Measurements from ENCODE around the gene TBXAS1.

TBXAS1 gene

GRCh38 chr7:140005754-140006503 is 176.9 kb downstream of the TBXAS1 start:
- no peak for DNase-seq

- DNase-seq: no peak
Observed at GRCh38 chr7:140006600-140006999, 177.5 kb downstream of the TBXAS1 start.

GRCh38 chr7:140007051-140007690 is 178.1 kb downstream of the TBXAS1 start:
- DNase-seq: no peak

DNA sequence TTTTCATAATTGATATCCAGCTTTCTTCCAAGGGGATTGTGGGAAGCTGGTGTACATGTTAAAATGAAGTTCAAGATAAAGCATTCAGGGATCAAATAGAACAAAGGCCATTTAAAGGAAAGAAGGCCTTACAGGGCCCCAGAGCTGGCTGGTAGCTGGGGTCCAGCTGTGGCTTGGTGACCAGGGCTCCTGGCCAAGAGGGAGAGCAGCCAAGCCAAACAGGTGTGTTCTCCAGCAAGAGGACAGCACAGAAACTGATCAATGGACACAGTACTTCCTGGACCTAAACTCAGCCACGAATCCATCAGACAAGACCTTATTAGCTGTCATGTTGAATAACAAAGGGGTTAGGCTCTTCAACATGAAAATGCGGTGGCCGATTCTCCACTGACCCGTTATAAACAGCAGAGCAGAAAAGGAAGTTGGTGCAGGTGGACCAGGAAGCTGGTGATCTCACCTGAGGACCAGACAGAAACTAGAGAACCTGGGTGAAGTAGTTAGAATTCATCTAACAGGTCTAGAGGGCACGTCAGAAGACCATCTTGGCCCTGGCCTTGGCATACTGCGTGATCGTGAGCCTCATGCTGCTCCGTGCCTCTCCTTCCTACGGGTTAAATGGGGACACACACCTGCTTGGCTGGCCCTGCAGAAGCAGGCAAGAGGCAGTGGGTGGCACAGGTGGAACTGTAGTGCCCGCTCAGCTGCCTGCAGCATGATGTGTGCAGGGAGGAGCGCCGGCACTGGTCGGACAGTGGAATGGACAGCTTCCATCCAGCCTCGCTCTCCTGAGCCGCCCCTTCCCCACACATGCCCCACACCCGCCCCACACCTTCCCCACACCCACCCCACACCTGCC is 179.9 kb downstream of the TBXAS1 start:
- DNase-seq: no peak

DNA sequence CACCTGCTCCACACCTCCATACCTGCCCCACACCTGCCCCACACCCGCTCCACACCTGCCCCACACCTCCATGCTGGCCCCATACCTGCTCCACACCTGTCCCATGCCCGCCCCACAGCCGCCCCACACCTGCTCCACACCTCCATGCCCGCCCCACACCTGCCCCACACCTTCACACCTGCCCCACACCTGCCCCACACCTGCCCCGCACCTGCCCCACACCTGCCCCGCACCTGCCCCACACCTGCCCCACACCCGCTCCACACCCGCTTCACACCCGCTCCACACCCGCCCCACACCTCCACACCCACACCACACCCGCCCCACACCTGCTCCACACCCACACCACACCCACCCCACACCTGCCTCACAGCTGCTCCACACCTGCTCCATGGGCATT is 180.7 kb downstream of the TBXAS1 start:
- DNase-seq: no peak

- DNase-seq: no peak
Observed at GRCh38 chr7:140010194-140010895, 181.3 kb downstream of the TBXAS1 start.

GRCh38 chr7:140013676-140014075 is 184.6 kb downstream of the TBXAS1 start:
- DNase-seq: no peak

GRCh38 chr7:140014123-140014522 is 185.1 kb downstream of the TBXAS1 start:
- DNase-seq: no peak

- no peak for DNase-seq
Observed at GRCh38 chr7:140015471-140015970, 186.5 kb downstream of the TBXAS1 start.

DNA sequence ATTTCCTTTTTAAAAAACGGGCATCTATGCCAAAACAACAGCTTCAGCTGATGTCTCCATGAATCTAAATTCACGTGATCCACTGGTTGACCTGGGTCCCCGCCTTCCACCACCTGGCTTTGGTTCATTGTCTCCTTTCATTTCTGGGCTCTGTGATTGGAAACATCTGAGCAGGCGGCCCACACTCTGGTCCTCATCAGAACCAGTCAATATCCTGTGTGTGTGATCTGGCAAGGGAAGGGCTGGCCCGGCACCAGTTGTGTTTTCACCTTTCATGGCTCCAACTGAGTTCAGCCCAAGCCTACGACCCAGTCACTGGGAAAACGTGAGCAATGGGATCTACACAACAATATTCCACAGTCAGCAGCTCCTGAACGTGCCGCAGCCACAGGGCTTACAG is 187.5 kb downstream of the TBXAS1 start:
- no peak for DNase-seq

DNA sequence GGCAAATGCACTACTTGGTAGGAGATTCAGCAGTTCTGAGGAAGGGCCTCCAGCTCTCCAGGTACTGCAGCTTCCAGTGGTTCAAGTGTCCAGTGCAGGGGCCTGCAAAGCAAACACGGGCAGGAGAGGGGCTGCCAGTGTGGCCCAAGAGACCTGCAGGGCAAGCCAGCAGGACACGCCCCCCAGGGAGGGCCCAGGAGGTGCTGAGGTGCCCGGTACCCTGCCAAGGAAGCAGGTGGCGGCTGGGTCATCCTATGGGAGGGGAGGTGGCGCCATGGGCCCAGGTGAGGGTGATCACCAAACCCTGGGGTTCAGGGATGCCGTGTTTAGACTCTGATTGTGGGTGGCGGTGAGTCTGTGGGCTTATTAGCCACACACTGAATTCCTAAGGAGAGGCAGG is 188.0 kb downstream of the TBXAS1 start:
- no peak for DNase-seq

DNA sequence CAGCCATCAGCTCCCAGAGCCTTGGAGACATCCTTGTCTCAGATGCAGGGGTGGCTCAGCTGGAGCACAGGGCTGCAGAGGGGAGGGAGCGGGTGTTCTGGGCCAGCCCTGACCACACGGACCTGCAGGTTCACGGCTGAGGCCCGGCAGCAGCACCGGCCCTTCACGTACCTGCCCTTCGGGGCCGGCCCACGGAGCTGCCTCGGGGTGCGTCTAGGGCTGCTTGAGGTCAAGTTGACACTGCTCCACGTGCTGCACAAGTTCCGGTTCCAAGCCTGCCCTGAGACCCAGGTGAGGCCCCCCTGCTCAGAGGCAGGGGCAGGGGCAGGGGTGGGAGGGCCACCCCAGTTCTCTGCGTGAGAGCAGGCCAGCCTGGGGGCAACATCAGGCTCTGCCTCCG is 188.5 kb downstream of the TBXAS1 start:
- DNase-seq: no peak

DNA sequence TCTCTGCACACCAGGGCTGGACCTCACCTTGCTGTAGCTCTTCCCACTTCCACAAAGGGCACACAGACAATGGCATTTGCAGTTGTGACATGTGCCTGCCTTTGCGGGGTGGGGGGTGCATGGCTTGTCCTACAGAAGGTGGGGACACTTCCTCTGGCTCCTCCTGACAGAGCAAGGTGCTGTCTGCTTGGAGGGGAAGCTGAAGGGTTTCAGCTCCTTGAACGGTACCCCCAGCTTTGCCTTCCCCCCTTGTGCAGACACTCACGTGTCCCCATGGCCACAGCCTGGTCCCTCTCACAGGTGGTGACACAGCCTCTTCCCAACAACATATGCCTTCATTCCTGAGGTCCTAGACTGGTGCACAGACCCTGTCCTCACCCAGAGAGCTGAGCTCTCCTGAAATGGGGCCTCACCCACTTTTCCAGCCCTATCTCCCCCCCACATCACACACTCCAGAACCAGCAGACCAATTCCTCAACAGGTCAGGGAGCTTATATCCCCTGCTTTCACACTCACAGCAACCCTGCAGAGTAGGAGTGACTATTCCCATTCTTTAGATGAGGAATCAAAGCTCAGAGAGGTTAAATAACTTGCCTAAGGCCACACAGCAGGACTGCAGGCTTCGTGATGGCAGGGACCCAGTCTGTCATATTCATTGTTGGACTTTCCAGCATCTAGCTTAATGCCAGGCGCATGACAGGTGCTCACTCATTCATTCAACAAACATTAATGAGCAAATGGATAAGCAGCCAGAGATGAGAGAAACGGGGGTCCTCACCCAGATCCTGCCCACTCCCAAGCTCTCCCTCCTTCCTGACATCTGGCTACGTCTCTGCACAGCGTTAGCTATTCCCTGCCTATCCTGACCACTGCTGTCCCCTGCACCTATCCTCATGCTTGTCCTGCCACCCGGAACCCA is 189.3 kb downstream of the TBXAS1 start:
- DNase-seq: no peak

DNA sequence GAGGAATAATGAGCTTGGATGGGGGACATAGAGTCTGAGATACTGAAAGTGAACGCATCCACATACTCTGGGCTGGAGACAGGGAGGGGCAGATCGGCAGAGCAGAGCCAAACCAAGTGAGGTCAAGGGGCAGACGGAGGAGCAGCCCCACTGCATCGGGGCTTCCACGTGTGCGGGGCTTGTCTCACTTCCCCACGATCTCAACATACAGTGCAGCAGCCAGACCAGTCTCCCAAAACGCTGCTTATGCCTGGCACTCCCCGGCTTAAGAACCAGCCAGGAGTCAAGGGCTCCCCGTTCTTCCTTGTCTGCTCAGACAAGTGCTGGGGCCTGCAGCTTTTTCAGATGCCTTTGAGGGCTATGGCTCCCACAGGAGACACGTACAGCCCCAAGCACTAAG is 190.1 kb downstream of the TBXAS1 start:
- no peak for DNase-seq

- DNase-seq: no peak
Observed at GRCh38 chr7:140019606-140020005, 190.5 kb downstream of the TBXAS1 start.

DNA sequence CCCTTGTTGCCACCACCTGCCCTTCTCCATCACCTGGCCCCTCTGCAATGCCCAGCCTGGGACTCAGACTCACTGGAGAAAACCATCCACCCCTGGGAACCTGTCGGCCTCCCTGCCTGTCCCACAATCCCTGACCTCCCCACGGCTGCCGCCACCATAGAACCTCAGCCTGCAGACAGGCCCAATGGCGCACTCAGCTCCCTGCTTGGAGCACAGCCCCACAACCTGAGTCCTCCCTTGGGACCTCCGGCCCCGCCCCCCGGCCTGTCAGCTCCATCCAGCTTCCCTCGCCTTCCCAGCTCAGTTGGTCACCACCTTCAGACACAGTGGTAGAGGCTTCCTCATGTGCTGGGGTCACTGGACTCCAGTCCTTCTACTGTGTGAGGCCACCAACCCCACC is 192.5 kb downstream of the TBXAS1 start:
- no peak for DNase-seq

DNA sequence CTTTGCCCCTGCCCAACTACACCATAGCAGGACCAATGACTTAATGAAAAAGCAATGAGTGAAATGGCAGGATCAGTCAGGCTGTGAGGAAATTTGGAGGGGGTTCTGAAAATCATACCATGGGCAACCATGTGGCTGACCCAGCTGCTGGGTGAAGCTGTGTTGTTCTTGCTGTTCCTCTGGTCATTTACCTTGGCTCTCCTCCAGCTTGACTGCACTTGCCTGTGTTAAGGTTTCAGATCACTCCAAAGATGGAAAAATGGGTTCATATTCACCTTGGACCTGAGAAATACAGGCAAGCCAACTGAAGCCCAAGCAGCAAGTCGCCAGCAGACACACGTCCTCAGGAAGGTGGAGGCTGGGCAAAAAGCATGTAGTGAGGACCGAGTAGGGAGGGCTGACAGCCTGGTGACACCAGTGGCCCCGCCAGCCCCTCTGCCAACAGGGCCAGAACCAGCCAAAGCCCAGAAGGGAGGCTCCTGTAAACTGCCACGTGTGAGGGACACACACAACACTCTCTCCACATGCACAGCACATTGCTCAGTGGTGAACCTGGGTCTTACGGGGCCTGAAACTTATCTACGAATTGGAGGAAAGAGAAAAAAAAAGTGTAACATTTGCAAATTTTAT is 193.6 kb downstream of the TBXAS1 start:
- DNase-seq: no peak

- no peak for DNase-seq
Observed at GRCh38 chr7:140023728-140024127, 194.7 kb downstream of the TBXAS1 start.

- DNase-seq: no peak
Observed at GRCh38 chr7:140024585-140024984, 195.5 kb downstream of the TBXAS1 start.

DNA sequence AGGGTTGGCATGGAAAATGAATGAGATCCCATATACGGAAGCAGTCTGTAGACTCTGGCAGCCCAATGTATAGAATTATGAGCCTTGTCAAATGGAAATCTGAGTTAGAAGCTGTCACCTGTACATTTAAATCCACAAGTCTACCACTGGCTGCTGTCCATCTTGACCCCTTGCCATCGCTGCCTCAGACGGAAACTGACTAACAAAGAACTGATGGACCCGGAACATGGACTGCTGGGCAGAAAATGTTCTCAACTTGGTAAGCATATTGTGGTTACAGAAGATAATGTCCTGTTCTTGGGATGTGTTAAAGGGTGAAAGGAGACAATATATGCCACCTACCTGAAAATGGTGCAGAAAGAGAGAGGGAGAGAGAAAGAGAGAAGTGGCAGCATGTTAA is 196.2 kb downstream of the TBXAS1 start:
- no peak for DNase-seq

- no peak for DNase-seq
Observed at GRCh38 chr7:140025814-140026433, 196.9 kb downstream of the TBXAS1 start.
